Thymus (tissue), 11 donors: ENCODE measurements around the gene FLYWCH1. TPM values are rescaled to one million over a fixed set of nuclear protein-coding genes. Genes with fewer than 3 reads are reported as not detected.
A peak's percentile ranks its signal among the peaks of the same experiment; 100 is the strongest.

Experiments
- DNase-seq, 9 donors: peaks; one replicate each; pipeline ENCODE4 v3.0.0-alpha.2; 2013; ENCODE audit warnings: low spot score in 9 of 9, low read depth in 6 of 9, missing footprints in 1 of 9
- H3K27ac ChIP-seq, 2 donors: one replicate each; pipeline ENCODE4 v1.5.1; 2013; ENCODE audit warnings: control low read depth in 1 of 2, low read depth in 1 of 2, low read length in 1 of 2, mild to moderate bottlenecking in 1 of 2, moderate library complexity in 1 of 2
- H3K27me3 ChIP-seq, 2 donors: one replicate each; pipeline ENCODE4 v1.5.1; 2013; ENCODE audit warnings: low read length in 1 of 2; ENCODE audit not compliant: control insufficient read depth in 2 of 2, insufficient read depth in 1 of 2
- H3K36me3 ChIP-seq, 2 donors: one replicate each; pipeline ENCODE4 v1.5.1; 2013; ENCODE audit warnings: low read length in 1 of 2, mild to moderate bottlenecking in 1 of 2, moderate library complexity in 1 of 2; ENCODE audit not compliant: control insufficient read depth in 2 of 2, insufficient read depth in 2 of 2
- H3K4me1 ChIP-seq, 2 donors: one replicate each; pipeline ENCODE4 v1.5.1; 2013; ENCODE audit warnings: low read length in 2 of 2; ENCODE audit not compliant: control insufficient read depth in 2 of 2, insufficient read depth in 2 of 2
- H3K4me3 ChIP-seq, 2 donors: one replicate each; pipeline ENCODE4 v1.5.1; 2013; ENCODE audit warnings: low read length in 2 of 2, control low read depth in 1 of 2, mild to moderate bottlenecking in 1 of 2
- H3K9me3 ChIP-seq, 2 donors: one replicate each; pipeline ENCODE4 v1.5.1; 2013; ENCODE audit warnings: low read length in 1 of 2, mild to moderate bottlenecking in 1 of 2; ENCODE audit not compliant: control insufficient read depth in 2 of 2, insufficient read depth in 1 of 2
- WGBS: extraction: QIAGEN DNeasy Blood & Tissue Kit; methylation state at CpG from one replicate; pipeline ENCODE4 v1.1.7; 2013; 5-methylcytosine and 5-hydroxymethylcytosine counted together
- polyA plus RNA-seq: library from polyadenylated mRNA; stranded (reverse); fragments of 200-250 nt; gene quantifications from one replicate; pipeline ENCODE4 v1.2.3, GENCODE V29; 2013
- total RNA-seq: library from RNA; stranded (reverse); fragments of 120-200 nt; gene quantifications from one replicate; pipeline ENCODE4 v1.2.4, GENCODE V29; 2013
- donor health status: healthy.

Gene FLYWCH1
- total and polyA plus RNA-seq, 2 donors = 9.6 to 34.1 TPM

DNA sequence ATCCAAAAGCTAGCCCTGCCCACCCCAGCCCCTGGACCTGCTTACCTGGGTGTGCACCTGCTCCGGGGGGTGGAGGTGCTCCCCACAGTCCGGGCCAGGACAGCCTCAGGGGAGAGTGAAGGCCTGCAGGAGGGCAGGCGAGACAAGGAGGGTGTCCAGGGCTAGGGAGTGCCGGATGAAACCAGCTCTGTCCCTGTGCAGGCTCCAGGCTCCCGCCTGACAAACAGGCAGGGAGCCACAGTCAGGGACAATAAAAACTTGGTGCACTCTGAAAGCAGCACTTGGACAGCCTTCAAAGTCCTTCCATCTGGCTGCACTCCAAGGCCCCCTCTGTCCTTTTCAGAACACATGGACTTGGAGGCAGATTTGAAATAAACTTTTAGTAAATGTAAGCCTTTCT, 61.4 kb downstream of the FLYWCH1 start:
- 97% methylated on average over 5 of the region's 5 CpGs for WGBS
- H3K27ac ChIP-seq = no peak overlapping the region
- peaks cover 0 to 16% of the 10 kb centered on the region in 2 donors for H3K9me3 ChIP-seq
- no peak for DNase-seq
- H3K4me3 ChIP-seq = no peak overlapping the region
- H3K27me3 ChIP-seq = peaks cover 8 to 9% of the 10 kb centered on the region in 2 donors
- H3K4me1 ChIP-seq = peaks cover 17 to 23% of the 10 kb centered on the region in 2 donors
- peaks cover 53 to 69% of the 10 kb centered on the region in 2 donors for H3K36me3 ChIP-seq

DNA sequence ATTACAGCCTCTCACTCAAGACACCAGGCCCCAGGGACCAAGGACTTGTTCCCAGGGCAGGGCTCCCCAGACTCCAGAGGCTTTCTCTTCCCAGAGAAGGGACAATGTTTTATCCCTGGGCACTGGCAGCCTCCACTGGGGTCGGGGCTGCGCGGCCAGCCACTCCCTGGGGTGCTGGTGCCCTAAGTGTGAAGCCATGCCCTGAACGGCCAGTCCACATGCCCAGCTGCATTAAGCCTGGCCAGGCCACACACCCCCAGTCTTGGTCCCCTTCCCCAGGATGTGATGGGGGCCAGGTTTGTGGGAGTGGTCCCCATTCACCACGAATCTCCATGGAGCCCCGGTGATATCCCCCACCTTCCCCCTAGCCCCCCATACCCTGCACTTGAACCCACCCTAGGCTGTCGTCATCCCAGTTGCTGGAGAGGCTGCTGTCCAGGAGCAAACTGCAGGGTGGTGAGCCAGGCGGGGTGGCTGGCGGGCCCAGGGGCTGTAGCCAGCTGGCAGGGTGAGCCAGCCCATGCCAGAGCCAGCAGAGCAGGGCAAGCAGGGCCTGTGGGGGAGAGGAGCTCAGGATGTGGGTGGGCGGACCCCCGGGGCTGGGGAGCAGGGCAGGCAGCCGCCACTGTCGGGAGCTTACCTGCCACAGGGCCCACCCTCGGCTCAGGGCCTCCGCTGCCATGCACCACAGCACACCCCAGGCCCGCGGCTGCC, 62.0 kb downstream of the FLYWCH1 start:
- H3K27me3 ChIP-seq = peaks cover 1 to 3% of the 10 kb centered on the region in 2 donors
- H3K4me1 ChIP-seq = peaks cover 11 to 19% of the 10 kb centered on the region in 2 donors
- no peak overlapping the region for H3K4me3 ChIP-seq
- H3K27ac ChIP-seq = no peak overlapping the region
- DNase-seq = no peak
- 97% methylated on average over 17 of the region's 17 CpGs for WGBS
- H3K36me3 ChIP-seq = peaks cover 53 to 71% of the 10 kb centered on the region in 2 donors
- H3K9me3 ChIP-seq = peaks cover 0 to 10% of the 10 kb centered on the region in 2 donors

DNA sequence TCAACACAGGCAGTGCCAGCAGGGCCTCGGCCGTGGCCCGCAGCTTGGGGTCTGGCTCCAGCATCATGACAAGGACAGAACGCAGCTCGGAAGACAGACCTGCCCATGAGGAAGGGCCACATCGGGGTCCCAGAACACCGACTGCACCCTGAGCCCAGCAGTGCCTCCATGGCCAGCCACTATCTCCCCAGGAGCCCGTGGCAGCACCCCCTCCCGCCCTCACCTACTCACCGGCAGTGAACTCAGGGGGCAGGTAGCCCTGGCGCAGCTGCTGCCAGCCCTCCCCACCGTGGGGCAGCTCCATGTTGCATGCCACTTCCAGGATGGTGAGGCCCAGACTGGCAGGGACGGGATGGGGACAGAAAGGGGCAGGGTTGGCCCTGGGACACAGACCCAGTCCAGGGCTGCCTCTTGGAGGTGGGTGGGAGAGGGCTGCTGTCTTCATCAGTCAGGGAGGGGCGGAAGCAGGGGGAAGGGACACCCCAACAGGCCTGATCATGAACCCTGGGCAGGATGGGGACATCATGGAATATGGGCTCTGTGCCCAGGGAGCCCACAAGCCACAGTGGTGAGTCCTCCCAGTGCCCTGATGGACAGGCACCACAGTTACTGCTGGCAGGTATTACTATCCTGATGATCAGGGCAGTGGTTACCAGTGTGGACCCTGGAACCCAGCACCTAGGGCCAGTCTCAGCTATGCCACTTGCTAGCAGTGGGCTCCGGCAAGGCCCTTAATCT, 62.8 kb downstream of the FLYWCH1 start:
- H3K36me3 ChIP-seq = peaks cover 53 to 71% of the 10 kb centered on the region in 2 donors
- WGBS = 98% methylated on average over 15 of the region's 15 CpGs
- no peaks in the 10 kb centered on the region for H3K27me3 ChIP-seq
- H3K27ac ChIP-seq = no peak overlapping the region
- peaks cover 12 to 21% of the 10 kb centered on the region in 2 donors for H3K4me1 ChIP-seq
- H3K4me3 ChIP-seq = no peak overlapping the region
- H3K9me3 ChIP-seq = peaks cover 0 to 9% of the 10 kb centered on the region in 2 donors
- no peak for DNase-seq

DNA sequence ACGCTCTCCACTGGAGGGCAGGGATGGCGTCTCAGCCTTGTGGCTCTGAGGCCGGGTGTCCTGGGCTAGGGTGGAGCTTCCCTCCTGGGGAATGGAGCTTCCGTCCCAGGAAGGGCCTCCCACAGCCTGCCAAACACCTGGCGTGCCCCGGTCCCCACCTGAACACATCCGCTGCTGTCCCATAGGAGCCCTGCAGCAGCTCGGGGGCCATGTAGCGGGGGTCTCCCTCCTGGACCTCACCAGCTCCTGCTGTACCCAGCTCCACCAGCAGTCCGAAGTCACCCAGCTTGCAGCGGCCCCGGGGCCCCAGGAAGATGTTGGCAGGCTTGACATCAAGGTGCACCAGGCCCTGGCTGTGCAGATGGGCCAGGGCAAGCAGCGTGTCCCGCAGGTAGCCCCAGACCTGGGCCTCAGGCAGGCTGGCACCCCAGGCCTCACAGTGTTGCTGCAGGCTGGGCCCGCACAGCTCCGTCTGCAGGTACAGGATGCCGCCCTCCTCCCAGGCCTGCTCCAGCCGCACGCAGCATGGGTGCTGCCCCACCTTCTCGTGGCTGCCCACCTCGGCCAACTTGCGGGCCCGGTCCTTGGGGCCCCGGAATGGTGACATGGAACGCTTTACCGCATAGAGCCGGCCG, 63.5 kb downstream of the FLYWCH1 start:
- H3K4me3 ChIP-seq = no peak overlapping the region
- H3K9me3 ChIP-seq = peaks cover 0 to 9% of the 10 kb centered on the region in 2 donors
- 98% methylated on average over 28 of the region's 28 CpGs for WGBS
- peaks cover 53 to 71% of the 10 kb centered on the region in 2 donors for H3K36me3 ChIP-seq
- no peaks in the 10 kb centered on the region for H3K27me3 ChIP-seq
- no peak for DNase-seq
- peaks cover 11 to 24% of the 10 kb centered on the region in 2 donors for H3K4me1 ChIP-seq
- no peak overlapping the region for H3K27ac ChIP-seq

DNA sequence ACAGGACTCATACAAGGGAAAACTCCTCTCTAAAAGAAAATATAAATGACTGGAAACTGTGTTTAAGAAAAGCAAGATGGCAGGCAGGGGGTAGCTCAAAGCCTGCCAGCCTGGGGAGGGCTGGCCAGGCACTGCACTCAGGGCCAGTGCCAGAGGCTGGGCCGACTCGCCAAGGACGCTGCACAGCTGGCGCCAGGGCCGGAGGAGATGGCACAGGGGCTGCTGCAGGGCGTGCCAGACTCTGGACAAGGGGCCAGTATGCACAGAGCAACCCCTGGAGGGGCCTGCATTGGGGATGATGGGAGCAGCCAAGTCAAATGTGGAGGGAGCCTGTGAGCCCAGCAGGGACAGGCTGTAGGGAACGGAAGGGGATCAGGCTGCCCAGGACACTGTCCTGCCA, 64.5 kb downstream of the FLYWCH1 start:
- Histone ChIP-seq H3K4me1 (peaks cover 7 to 21% of the 10 kb centered on the region in 2 donors), H3K27me3 (no peaks in the 10 kb centered on the region), H3K27ac (no peak overlapping the region), H3K36me3 (peaks cover 53 to 67% of the 10 kb centered on the region in 2 donors), H3K9me3 (peaks cover 0 to 9% of the 10 kb centered on the region in 2 donors), H3K4me3 (no peak overlapping the region)
- 98% methylated on average over 7 of the region's 7 CpGs for WGBS
- DNase-seq = no peak

DNA sequence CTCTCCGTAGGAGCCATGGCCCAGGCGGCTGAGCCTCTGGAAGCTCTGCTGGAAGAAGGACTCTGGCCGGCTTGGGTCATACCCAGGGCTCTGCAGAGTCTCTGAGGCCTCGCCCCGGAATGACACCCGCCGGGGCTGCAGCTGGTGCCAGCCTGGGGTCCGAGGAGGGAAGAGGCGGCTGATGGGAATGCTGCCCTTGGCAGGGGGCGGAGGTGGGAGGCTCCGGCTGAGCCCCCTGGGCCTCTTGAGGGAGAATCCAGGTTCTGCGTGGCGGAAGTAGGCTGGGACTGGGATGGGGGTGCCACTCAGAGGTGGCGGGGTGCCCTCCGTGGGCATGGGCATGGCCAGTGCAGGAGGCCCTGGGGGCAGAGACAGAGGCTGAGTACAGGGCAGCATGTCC, 64.9 kb downstream of the FLYWCH1 start:
- H3K4me1 ChIP-seq = peaks cover 7 to 26% of the 10 kb centered on the region in 2 donors
- no peak for DNase-seq
- peaks cover 0 to 9% of the 10 kb centered on the region in 2 donors for H3K9me3 ChIP-seq
- no peak overlapping the region for H3K4me3 ChIP-seq
- peaks cover 53 to 63% of the 10 kb centered on the region in 2 donors for H3K36me3 ChIP-seq
- H3K27ac ChIP-seq = no peak overlapping the region
- H3K27me3 ChIP-seq = peaks cover 0 to 2% of the 10 kb centered on the region in 2 donors
- WGBS = 98% methylated on average over 15 of the region's 15 CpGs

DNA sequence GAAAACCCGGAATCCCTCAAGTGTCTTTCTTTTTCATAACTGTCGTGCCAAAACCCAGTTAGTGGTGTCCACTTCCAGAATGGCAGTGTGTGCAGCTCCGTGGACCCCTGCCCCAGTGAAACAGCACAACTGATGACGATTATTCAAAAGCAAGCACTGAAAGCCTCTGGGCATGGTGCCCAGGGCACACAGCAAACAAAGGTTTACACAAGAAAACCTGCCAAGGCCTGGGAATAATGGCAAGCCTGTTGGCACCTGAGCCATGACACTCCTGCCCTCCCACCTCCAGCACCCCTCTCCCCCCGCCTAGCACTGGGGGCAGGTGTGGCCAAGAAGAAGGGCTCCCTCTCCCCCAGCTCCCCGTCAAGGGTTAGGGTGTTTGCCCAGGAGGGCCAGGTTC, 65.7 kb downstream of the FLYWCH1 start:
- H3K27ac ChIP-seq = no peak overlapping the region
- DNase-seq = no peak
- no peak overlapping the region for H3K4me3 ChIP-seq
- H3K36me3 ChIP-seq = peaks cover 50 to 56% of the 10 kb centered on the region in 2 donors
- 97% methylated on average over 6 of the region's 6 CpGs for WGBS
- peaks cover 7 to 28% of the 10 kb centered on the region in 2 donors for H3K4me1 ChIP-seq
- H3K27me3 ChIP-seq = peaks cover 0 to 4% of the 10 kb centered on the region in 2 donors
- H3K9me3 ChIP-seq = peaks cover 0 to 9% of the 10 kb centered on the region in 2 donors

DNA sequence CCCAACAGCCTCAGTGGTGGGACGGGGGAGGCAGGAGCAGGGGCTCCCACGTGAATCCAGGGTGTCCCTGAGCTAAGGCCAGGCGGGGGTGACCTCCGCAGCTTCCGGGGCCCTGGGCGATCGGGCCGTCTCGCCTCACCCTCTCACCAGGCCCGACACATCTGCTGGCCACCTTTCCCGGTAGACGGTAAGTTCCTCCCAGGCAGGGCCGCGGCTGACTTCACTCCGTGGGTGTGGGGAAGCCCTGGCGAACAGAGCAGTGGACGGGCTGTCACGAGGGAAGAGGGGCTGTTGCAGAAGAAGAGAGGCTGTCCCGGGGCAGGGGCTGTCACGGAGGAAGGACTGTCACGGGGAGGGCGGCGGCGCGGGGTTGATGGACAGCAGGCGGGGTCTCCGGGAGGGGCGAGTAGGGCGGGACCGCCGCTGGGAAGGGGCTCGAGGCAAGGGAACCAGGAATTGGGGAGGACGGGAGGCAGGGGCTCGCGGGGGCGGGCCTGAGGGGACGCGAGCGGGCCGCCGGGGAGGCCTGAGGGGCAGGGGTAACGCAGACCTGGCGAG, 68.0 kb downstream of the FLYWCH1 start:
- peak overlapping the region; percentile 87 to 92 for H3K4me3 ChIP-seq
- peaks cover 0 to 18% of the 10 kb centered on the region in 2 donors for H3K27me3 ChIP-seq
- peak in 1 of 9 donors; percentile 23 for DNase-seq
- no peak overlapping the region for H3K27ac ChIP-seq
- peaks cover 7 to 34% of the 10 kb centered on the region in 2 donors for H3K4me1 ChIP-seq
- peaks cover 0 to 4% of the 10 kb centered on the region in 2 donors for H3K9me3 ChIP-seq
- 12% methylated on average over 43 of the region's 43 CpGs for WGBS
- peaks cover 29 to 35% of the 10 kb centered on the region in 2 donors for H3K36me3 ChIP-seq
